K562 (cell line): ENCODE results near the gene GRIA1. TPM values are rescaled to one million over a fixed set of nuclear protein-coding genes. Genes with fewer than 3 reads are reported as not detected.

ENCODE experiments used
- ATAC-seq: fragments of 200-7000 bp; cut with Tn5 transposase; 3 replicates; pipeline ENCODE4 v1.9.1; 2020; ENCODE audit warnings: moderate library complexity
- BruUV-seq: library from RNA; stranded (reverse); fragments of 400-500 nt; replicated peaks from 2 replicates; lab custom pipeline; 2021; lab: Mats Ljungman, UMichigan
- CTCF ChIA-PET: fragments of 300-600 bp; formaldehyde crosslinking; extraction: SDS; loops from one replicate; lab custom pipeline; 2021; ENCODE audit warnings: low intra/inter-chr PET ratio; lab: Yijun Ruan, JAX
- POLR2A ChIA-PET: fragments of 300-600, 350-650 bp; sonication (Branson Sonifier 250); formaldehyde crosslinking; extraction: SDS; loops from one replicate; lab custom pipeline; 2021; ENCODE audit warnings: antibody characterized with exemption, inconsistent platforms; lab: Yijun Ruan, JAX
- DNase-seq, 4 experiments: peaks; one replicate each; pipeline versions ENCODE4 v3.0.0 to v3.0.0-alpha.2; 2011 to 2018; ENCODE audit warnings: low spot score in 3 of 4, mixed read lengths in 3 of 4; ENCODE audit errors: extremely low read depth in 1 of 4
- FAIRE-seq: peaks from 2 replicates; lab custom pipeline; 2011; peaks lifted over from hg19 to GRCh38; lab: Jason Lieb, UNC
- H2AFZ ChIP-seq: 2 replicates; pipeline ENCODE4 v1.6.0; 2011; ENCODE audit warnings: low read depth, low read length, control low read depth, inconsistent platforms
- H3K27ac ChIP-seq: fragments of 200-600 bp; 3 replicates; pipeline ENCODE4 v1.8.0; 2011; ENCODE audit warnings: low read depth, mild to moderate bottlenecking, control low read depth, inconsistent platforms, low read length, moderate library complexity, mixed read lengths; ENCODE audit errors: extremely low read depth
- H3K27me3 ChIP-seq, 2 experiments: fragments of 300-600 bp in 1 of 2; 2 replicates in 1 of 2; 3 replicates in 1 of 2; pipeline versions ENCODE4 v1.6.0 to v1.8.0; 2011; ENCODE audit warnings: inconsistent platforms in 2 of 2, low read length in 2 of 2, mild to moderate bottlenecking in 1 of 2, mixed read lengths in 1 of 2, moderate library complexity in 1 of 2; ENCODE audit not compliant: control insufficient read depth in 2 of 2, insufficient read depth in 2 of 2
- H3K36me3 ChIP-seq: fragments of 300-600 bp; 3 replicates; pipeline ENCODE4 v1.8.0; 2011; ENCODE audit warnings: mild to moderate bottlenecking, low read length, inconsistent platforms; ENCODE audit not compliant: control insufficient read depth, insufficient read depth
- H3K4me1 ChIP-seq, 2 experiments: fragments of 200-600 bp in 1 of 2; replicated peaks in 1 of 2; 2 replicates in 1 of 2; 3 replicates in 1 of 2; pipeline versions ENCODE4 v1.5.1 to v1.8.0; 2011; ENCODE audit warnings: inconsistent platforms in 2 of 2, low read length in 2 of 2, mild to moderate bottlenecking in 1 of 2, mixed read lengths in 1 of 2, moderate library complexity in 1 of 2; ENCODE audit not compliant: control insufficient read depth in 2 of 2, insufficient read depth in 2 of 2
- H3K4me2 ChIP-seq: 2 replicates; pipeline ENCODE4 v1.6.1; 2011; ENCODE audit warnings: low read length, control low read depth, inconsistent platforms, mixed read lengths; ENCODE audit not compliant: insufficient read depth
- H3K4me3 ChIP-seq: fragments of 200-600 bp; sonication (generic), shearing (Covaris generic); 2 replicates; pipeline ENCODE4 v1.5.1; 2016; ENCODE audit warnings: control low read depth, inconsistent platforms
- H3K79me2 ChIP-seq: fragments of 200-600 bp; 3 replicates; pipeline ENCODE4 v1.8.0; 2011; ENCODE audit warnings: low read length, inconsistent platforms; ENCODE audit not compliant: control insufficient read depth, insufficient read depth
- H3K9ac ChIP-seq, 2 experiments: 2 replicates each; pipeline versions ENCODE4 v1.6.0 to v1.6.1; 2011; ENCODE audit warnings: low read depth in 2 of 2, low read length in 2 of 2, control low read depth in 1 of 2, inconsistent platforms in 1 of 2, mild to moderate bottlenecking in 1 of 2, mixed read lengths in 1 of 2; ENCODE audit not compliant: insufficient read depth in 1 of 2
- H3K9me1 ChIP-seq: one replicate; pipeline ENCODE4 v1.6.0; 2011; ENCODE audit warnings: inconsistent platforms, mild to moderate bottlenecking, low read length, moderate library complexity; ENCODE audit not compliant: control insufficient read depth, insufficient read depth
- H3K9me3 ChIP-seq: replicated peaks from 2 replicates; pipeline ENCODE4 v1.5.1; 2011; ENCODE audit warnings: low read depth, low read length, inconsistent platforms; ENCODE audit not compliant: control insufficient read depth, insufficient read depth
- H4K20me1 ChIP-seq: replicated peaks from 2 replicates; pipeline ENCODE4 v1.6.1; 2011; ENCODE audit warnings: low read length, inconsistent platforms, mixed read lengths; ENCODE audit not compliant: control insufficient read depth, insufficient read depth
- EP400 ChIP-seq: fragments of 450-650 bp; IDR thresholded peaks from 2 replicates; pipeline ENCODE4 v1.6.1; 2017; ENCODE audit warnings: antibody characterized with exemption, mild to moderate bottlenecking, moderate library complexity
- KLF6 ChIP-seq: fragments of 250-450 bp; sonication (Bioruptor Pico); IDR thresholded peaks from 2 replicates; pipeline ENCODE4 v1.4.0; 2020; ENCODE audit warnings: mild to moderate bottlenecking, moderate library complexity, borderline replicate concordance
- ZBTB8A ChIP-seq: fragments of 450-650 bp; IDR thresholded peaks from 2 replicates; pipeline ENCODE4 v1.6.1; 2018; ENCODE audit warnings: mild to moderate bottlenecking, moderate library complexity; ENCODE audit not compliant: partially characterized antibody
- ZEB2 ChIP-seq: fragments of 450-650 bp; IDR thresholded peaks from 2 replicates; pipeline ENCODE4 v1.6.1; 2016
- WGBS: fragments of 100-300 bp; shearing (Covaris generic); methylation state at CpG from one replicate; pipeline ENCODE4 v1.1.6; 2016; ENCODE audit warnings: low coverage, mixed read lengths; ENCODE audit not compliant: insufficient coverage; ENCODE audit errors: missing lambda C conversion rate; 5-methylcytosine and 5-hydroxymethylcytosine counted together
- in situ Hi-C: fragments of 300-500 bp; cut with MboI; formaldehyde crosslinking; loops from 4 replicates; pipeline ENCODE4 v1.15.0; 2018; ENCODE audit warnings: inconsistent platforms, mixed read lengths
- intact Hi-C: fragments of 100-400 bp; cut with micrococcal nuclease; formaldehyde crosslinking; loops from 2 replicates; pipeline ENCODE4 v1.14.2; 2022
- polyA plus RNA-seq, 8 experiments: library from polyadenylated mRNA; depleted of rRNA in 4 of 8; stranded (reverse) in 5 of 8; unstranded in 3 of 8; fragments of >200 nt; fragmentation: Nextera tagmentation in 2 of 8; fragmentation: Illumina TruSeq in 1 of 8; extraction: Ambion mirVana in 2 of 8; extraction: Trizol in 1 of 8; gene quantifications; 2 replicates each; pipeline versions ENCODE4 v1.2.1 to v1.2.3, GENCODE V29; 2011 to 2014; ENCODE audit warnings: inconsistent platforms in 1 of 8, missing spikeins in 1 of 8
- total RNA-seq, 7 experiments: library from RNA; depleted of rRNA in 6 of 7; stranded (reverse); fragments of >200 nt in 6 of 7; fragmentation: Illumina TruSeq in 2 of 7; extraction: Trizol in 2 of 7; gene quantifications; 2 replicates each; pipeline versions ENCODE4 v1.2.1 to v1.2.3, GENCODE V29; 2011 to 2021; ENCODE audit warnings: low replicate concordance in 1 of 7
- TF ChIP-seq, protein P1 (sequence below): fragments of 450-650 bp; formaldehyde crosslinking; IDR thresholded peaks from 2 replicates; pipeline ENCODE4 v1.4.0; 2022; ENCODE audit warnings: missing genetic modification characterization
- TF ChIP-seq, protein P2 (sequence below): IDR thresholded peaks from 3 replicates; pipeline ENCODE4 v1.6.1; 2011; ENCODE audit warnings: borderline replicate concordance, mild to moderate bottlenecking; ENCODE audit not compliant: insufficient read length, insufficient read depth
- TF ChIP-seq, protein P3 (sequence below): sonication (generic); formaldehyde crosslinking; IDR thresholded peaks from 2 replicates; pipeline ENCODE4 v1.8.0; 2022; ENCODE audit warnings: missing genetic modification reagents, mild to moderate bottlenecking, moderate library complexity, borderline replicate concordance

Gene GRIA1
- total and polyA plus RNA-seq, 9 of the 15 experiments (the other 6 are each of a cell fraction or from before 2014, with no cell fraction given), result not detected

GRCh38 chr5:153480401-153480800 is 10.1 kb upstream of the GRIA1 start (continued):
- TF ChIP-seq, protein P1, sequence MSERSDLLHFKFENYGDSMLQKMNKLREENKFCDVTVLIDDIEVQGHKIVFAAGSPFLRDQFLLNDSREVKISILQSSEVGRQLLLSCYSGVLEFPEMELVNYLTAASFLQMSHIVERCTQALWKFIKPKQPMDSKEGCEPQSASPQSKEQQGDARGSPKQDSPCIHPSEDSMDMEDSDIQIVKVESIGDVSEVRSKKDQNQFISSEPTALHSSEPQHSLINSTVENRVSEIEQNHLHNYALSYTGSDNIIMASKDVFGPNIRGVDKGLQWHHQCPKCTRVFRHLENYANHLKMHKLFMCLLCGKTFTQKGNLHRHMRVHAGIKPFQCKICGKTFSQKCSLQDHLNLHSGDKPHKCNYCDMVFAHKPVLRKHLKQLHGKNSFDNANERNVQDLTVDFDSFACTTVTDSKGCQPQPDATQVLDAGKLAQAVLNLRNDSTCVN (CRISPR knock-in tag), result no peak
- TF ChIP-seq EP400, result no peak
- TF ChIP-seq KLF6 (CRISPR knock-in tag), result no peak
- no peak for TF ChIP-seq ZBTB8A
- TF ChIP-seq, all 486 proteins: peak for 0

DNA sequence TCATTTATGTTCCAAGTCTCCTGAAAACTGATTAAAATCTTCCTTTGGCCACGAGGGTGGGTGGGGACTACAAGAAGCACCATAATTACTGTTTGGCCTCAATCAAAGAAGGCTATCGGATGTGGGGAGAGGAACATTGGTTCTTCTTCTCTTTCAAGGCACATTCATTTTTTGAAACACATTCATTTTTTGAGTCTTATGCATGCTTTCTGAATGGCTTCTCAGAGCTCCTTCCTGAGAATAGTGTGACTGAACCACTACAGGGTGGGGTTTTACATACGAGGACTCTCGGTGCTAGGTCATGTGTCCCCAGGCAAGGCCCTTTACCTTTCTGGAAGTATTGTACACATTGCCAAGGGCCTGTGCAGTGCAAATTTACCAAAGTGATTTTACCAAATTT is 7.0 kb upstream of the GRIA1 start:
- in situ Hi-C loops (no loop called here), intact Hi-C loops (no loop called here)
- Histone ChIP-seq H4K20me1 (no peaks in the 10 kb centered on the region), H3K4me2 (no peak overlapping the region), H3K79me2 (no peaks in the 10 kb centered on the region), H3K9ac (no peak overlapping the region), H3K9me3 (no peaks in the 10 kb centered on the region), H2AFZ (no peak overlapping the region), H3K36me3 (no peaks in the 10 kb centered on the region), H3K4me3 (no peak overlapping the region), H3K9me1 (no peaks in the 10 kb centered on the region), H3K27me3 (no peaks in the 10 kb centered on the region), H3K4me1 (no peaks in the 10 kb centered on the region), H3K27ac (no peak overlapping the region)
- BruUV-seq, result no TSS peak
- DNase-seq (no peak), ATAC-seq (no peak), FAIRE-seq (no peak)
- POLR2A ChIA-PET, result interaction anchor here (0.6 kb wide), 1 partner anchor 182 kb away, joined by 3 read pairs; no protein-coding TSS in a partner anchor
- CTCF ChIA-PET, result no interaction called here
- WGBS, result 0% methylated on average over 4 of the region's 4 CpGs
- TF ChIP-seq, protein P2, sequence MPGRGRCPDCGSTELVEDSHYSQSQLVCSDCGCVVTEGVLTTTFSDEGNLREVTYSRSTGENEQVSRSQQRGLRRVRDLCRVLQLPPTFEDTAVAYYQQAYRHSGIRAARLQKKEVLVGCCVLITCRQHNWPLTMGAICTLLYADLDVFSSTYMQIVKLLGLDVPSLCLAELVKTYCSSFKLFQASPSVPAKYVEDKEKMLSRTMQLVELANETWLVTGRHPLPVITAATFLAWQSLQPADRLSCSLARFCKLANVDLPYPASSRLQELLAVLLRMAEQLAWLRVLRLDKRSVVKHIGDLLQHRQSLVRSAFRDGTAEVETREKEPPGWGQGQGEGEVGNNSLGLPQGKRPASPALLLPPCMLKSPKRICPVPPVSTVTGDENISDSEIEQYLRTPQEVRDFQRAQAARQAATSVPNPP, result no peak
- TF ChIP-seq, protein P3, sequence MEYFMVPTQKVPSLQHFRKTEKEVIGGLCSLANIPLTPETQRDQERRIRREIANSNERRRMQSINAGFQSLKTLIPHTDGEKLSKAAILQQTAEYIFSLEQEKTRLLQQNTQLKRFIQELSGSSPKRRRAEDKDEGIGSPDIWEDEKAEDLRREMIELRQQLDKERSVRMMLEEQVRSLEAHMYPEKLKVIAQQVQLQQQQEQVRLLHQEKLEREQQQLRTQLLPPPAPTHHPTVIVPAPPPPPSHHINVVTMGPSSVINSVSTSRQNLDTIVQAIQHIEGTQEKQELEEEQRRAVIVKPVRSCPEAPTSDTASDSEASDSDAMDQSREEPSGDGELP (CRISPR knock-in tag), result no peak
- no peak for TF ChIP-seq ZEB2
